Left lung (tissue), 10 donors: Measurements from ENCODE around the gene GSG1L2. TPM values are rescaled to one million over a fixed set of nuclear protein-coding genes. Genes with fewer than 3 reads are reported as not detected.

Experiments used
- ATAC-seq: fragments of 200-7000 bp; cut with Tn5 transposase; one replicate; pipeline ENCODE4 v1.9.1; 2020; ENCODE audit warnings: moderate library complexity
- DNase-seq, 4 donors: peaks; one replicate each; pipeline ENCODE4 v3.0.0-alpha.2; 2013 to 2020
- H3K27ac ChIP-seq, 2 donors: fragments of 200-600 bp; sonication (generic) in 1 of 2; one replicate each; pipeline versions ENCODE4 v1.5.0 to v1.8.0; 2020 to 2021
- H3K27me3 ChIP-seq, 2 donors: fragments of 200-600 bp; sonication (generic) in 1 of 2; one replicate each; pipeline versions ENCODE4 v1.5.0 to v1.8.0; 2020 to 2021
- H3K36me3 ChIP-seq, 2 donors: fragments of 200-600 bp; sonication (generic) in 1 of 2; one replicate each; pipeline versions ENCODE4 v1.5.0 to v1.8.0; 2020 to 2021
- H3K4me1 ChIP-seq, 2 donors: fragments of 200-600 bp; one replicate each; pipeline ENCODE4 v1.8.0; 2021
- H3K4me3 ChIP-seq, 2 donors: fragments of 200-600 bp; sonication (generic) in 1 of 2; one replicate each; pipeline versions ENCODE4 v1.5.0 to v1.8.0; 2020 to 2021; ENCODE audit warnings: mild to moderate bottlenecking in 1 of 2
- H3K9me3 ChIP-seq, 2 donors: fragments of 200-600 bp; sonication (generic) in 1 of 2; one replicate each; pipeline versions ENCODE4 v1.5.0 to v1.8.0; 2020 to 2021
- CTCF ChIP-seq, 2 donors: fragments of 200-600 bp; sonication (generic) in 1 of 2; IDR thresholded peaks; one replicate each; pipeline versions ENCODE4 v1.5.0 to v1.8.0; 2021; ENCODE audit warnings: antibody characterized with exemption in 2 of 2
- intact Hi-C, 2 donors: fragments of 100-400 bp; cut with DNase I; formaldehyde crosslinking; loops; one replicate each; pipeline versions ENCODE4 v1.11.2 to v1.14.2; 2022
- polyA plus RNA-seq, 6 donors: library from polyadenylated mRNA; unstranded; fragments of 120-200 nt; gene quantifications; one replicate each; pipeline ENCODE4 v1.2.1, GENCODE V29; 2013; ENCODE audit not compliant: insufficient read length in 6 of 6
- total RNA-seq, 2 donors: library from RNA; stranded (reverse); fragmentation: NEBNext Ultra II Directional; extraction: Animal tissue kit (Norgen Biotek cat#: 25700); gene quantifications; one replicate each; pipeline ENCODE4 v1.2.1, GENCODE V29; 2021
- donor health status: DM: no; HTN: yes; CAD: no.
- donor health status: DM: no; HTN: no; CAD: no.

Gene GSG1L2
- total and polyA plus RNA-seq, 8 donors, result not detected

- no peaks in the 10 kb centered on the region for H3K9me3 ChIP-seq
- no peaks in the 10 kb centered on the region for H3K4me1 ChIP-seq
- H3K36me3 ChIP-seq, result no peaks in the 10 kb centered on the region
- no peak overlapping the region for H3K4me3 ChIP-seq
- peaks cover 0 to 16% of the 10 kb centered on the region in 2 donors for H3K27me3 ChIP-seq
- ATAC-seq (no peak), DNase-seq (no peak)
- intact Hi-C loops, result loop anchor here in 1 of 2 donors (2.0 kb wide), 1 partner anchor 19 kb away; no protein-coding TSS in a partner anchor
- no peak for TF ChIP-seq CTCF (IDR thresholded peaks at IDR 0.05)
- no peak overlapping the region for H3K27ac ChIP-seq
These were observed 10.3 kb downstream of the GSG1L2 start for GRCh38 chr17:9811537-9811936.

- H3K9me3 ChIP-seq, result no peaks in the 10 kb centered on the region
These were observed 10.8 kb downstream of the GSG1L2 start for GRCh38 chr17:9811086-9811485.

GRCh38 chr17:9810100-9810949 lies 11.6 kb downstream of the GSG1L2 start:
- no peak for TF ChIP-seq CTCF (IDR thresholded peaks at IDR 0.05)
- Histone ChIP-seq H3K4me3 (no peak overlapping the region), H3K9me3 (no peaks in the 10 kb centered on the region), H3K27ac (no peak overlapping the region), H3K36me3 (no peaks in the 10 kb centered on the region), H3K4me1 (no peaks in the 10 kb centered on the region), H3K27me3 (peaks cover 0 to 16% of the 10 kb centered on the region in 2 donors)
- intact Hi-C loops, result loop anchor here in 1 of 2 donors (2.0 kb wide), 1 partner anchor 18 kb away; no protein-coding TSS in a partner anchor
- ATAC-seq (no peak), DNase-seq (no peak)

More at GRCh38 chr17:9811086-9811485, 10.8 kb downstream of the GSG1L2 start:
- H3K36me3 ChIP-seq, result no peaks in the 10 kb centered on the region
- DNase-seq (no peak), ATAC-seq (no peak)
- no peaks in the 10 kb centered on the region for H3K4me1 ChIP-seq
- intact Hi-C loops, result loop anchor here in 1 of 2 donors (2.0 kb wide), 1 partner anchor 18 kb away; no protein-coding TSS in a partner anchor
- no peak overlapping the region for H3K4me3 ChIP-seq
- no peak for TF ChIP-seq CTCF (IDR thresholded peaks at IDR 0.05)
- H3K27me3 ChIP-seq, result peaks cover 0 to 16% of the 10 kb centered on the region in 2 donors
- no peak overlapping the region for H3K27ac ChIP-seq

GRCh38 chr17:9809409-9809808 lies 12.5 kb downstream of the GSG1L2 start:
- ATAC-seq, result no peak
- H3K4me1 ChIP-seq, result no peaks in the 10 kb centered on the region
- peaks cover 0 to 16% of the 10 kb centered on the region in 2 donors for H3K27me3 ChIP-seq
- intact Hi-C loops, result no loop called here
- H3K27ac ChIP-seq, result no peak overlapping the region
- no peak for DNase-seq
- H3K4me3 ChIP-seq, result no peak overlapping the region
- no peak for TF ChIP-seq CTCF (IDR thresholded peaks at IDR 0.05)
- no peaks in the 10 kb centered on the region for H3K36me3 ChIP-seq
- H3K9me3 ChIP-seq, result peaks cover 0 to 2% of the 10 kb centered on the region in 2 donors

- intact Hi-C loops, result no loop called here
- no peak for TF ChIP-seq CTCF (IDR thresholded peaks at IDR 0.05)
These were observed 15.2 kb downstream of the GSG1L2 start for GRCh38 chr17:9806699-9807098.

More at GRCh38 chr17:9806699-9807098, 15.2 kb downstream of the GSG1L2 start:
- Histone ChIP-seq H3K9me3 (peaks cover 0 to 3% of the 10 kb centered on the region in 2 donors), H3K27me3 (peaks cover 0 to 24% of the 10 kb centered on the region in 2 donors), H3K27ac (no peak overlapping the region), H3K36me3 (no peaks in the 10 kb centered on the region), H3K4me3 (no peak overlapping the region), H3K4me1 (no peaks in the 10 kb centered on the region)
- ATAC-seq, result no peak
- no peak for DNase-seq
